ENCODE data around the gene NEK5. TPM values are rescaled to one million over a fixed set of nuclear protein-coding genes. Genes with fewer than 3 reads are reported as not detected.
A peak's percentile ranks its signal among the peaks of the same experiment; 100 is the strongest.

NEK5 gene
- total RNA-seq, 1 experiment from 2014 or later = 0.07 TPM

- peak; percentile 50 for DNase-seq
- no peaks in the 10 kb centered on the region for H3K79me2 ChIP-seq (ENCODE audit: low read length)
- no peaks in the 10 kb centered on the region for H3K9me2 ChIP-seq (replicated peaks; ENCODE audit: low read length)
- H3K27ac ChIP-seq (ENCODE audit: low read length) = no peak overlapping the region
- ATAC-seq = peak; percentile 59
- intact Hi-C loops (cut with micrococcal nuclease) = loop anchor here (1.0 kb wide), 2 partner anchors 126 to 200 kb away; no protein-coding TSS in a partner anchor
- no peaks in the 10 kb centered on the region for H3F3A ChIP-seq (ENCODE audit: low read length, unreplicated experiment)
- POLR2A ChIA-PET (ENCODE audit: unreplicated experiment) = no interaction called here
- no peak overlapping the region for H3K4me2 ChIP-seq (ENCODE audit: low read length)
- H3K9ac ChIP-seq (ENCODE audit: low read length) = no peak overlapping the region
- no peaks in the 10 kb centered on the region for H4K20me1 ChIP-seq (ENCODE audit: low read length)
- H3K4me1 ChIP-seq (ENCODE audit: insufficient read depth, low read length) = peaks cover 16% of the 10 kb centered on the region
- no peaks in the 10 kb centered on the region for H3K36me3 ChIP-seq (ENCODE audit: low read depth, low read length)
- no peak overlapping the region for H2AFZ ChIP-seq (ENCODE audit: low read length)
- no TSS peak for BruUV-seq (replicated peaks)
- H3K9me3 ChIP-seq (ENCODE audit: low read length) = no peaks in the 10 kb centered on the region
- TF ChIP-seq EZH2phosphoT487 (IDR thresholded peaks at IDR 0.05; ENCODE audit: borderline replicate concordance, low read length) (no peak), CTCF (conservative IDR thresholded peaks at IDR 0.05; ENCODE audit: low read depth, low read length) (peak; percentile 64), EZH2 (IDR thresholded peaks at IDR 0.05; ENCODE audit: low read length, unreplicated experiment) (no peak)
- CTCF ChIA-PET = no interaction called here
- no peak overlapping the region for H3K4me3 ChIP-seq (ENCODE audit: low read length)
- H3K27me3 ChIP-seq (ENCODE audit: low read length) = no peaks in the 10 kb centered on the region
Measured at GRCh38 chr13:52001120-52001731, 127.6 kb downstream of the NEK5 start.

- Histone ChIP-seq H3F3A (ENCODE audit: low read length, unreplicated experiment) (no peaks in the 10 kb centered on the region), H4K20me1 (ENCODE audit: low read length) (no peaks in the 10 kb centered on the region), H3K4me3 (ENCODE audit: low read length) (peak overlapping the region; percentile 9; the same call in 1 of the 2 replicates), H3K79me2 (ENCODE audit: low read length) (no peaks in the 10 kb centered on the region), H3K4me1 (ENCODE audit: insufficient read depth, low read length) (peaks cover 16% of the 10 kb centered on the region), H3K9me3 (ENCODE audit: low read length) (no peaks in the 10 kb centered on the region), H2AFZ (ENCODE audit: low read length) (peak overlapping the region; percentile 5; the same call in 1 of the 2 replicates), H3K4me2 (ENCODE audit: low read length) (peak overlapping the region; percentile 65), H3K36me3 (ENCODE audit: low read depth, low read length) (no peaks in the 10 kb centered on the region), H3K27ac (ENCODE audit: low read length) (no peak overlapping the region), H3K9me2 (replicated peaks; ENCODE audit: low read length) (no peaks in the 10 kb centered on the region), H3K9ac (ENCODE audit: low read length) (no peak overlapping the region), H3K27me3 (ENCODE audit: low read length) (no peaks in the 10 kb centered on the region)
- intact Hi-C loops (cut with micrococcal nuclease) = no loop called here
- ChIA-PET POLR2A (ENCODE audit: unreplicated experiment) (no interaction called here), CTCF (interaction anchor here (1.4 kb wide), 1 partner anchor 64 kb away, joined by 5 read pairs; no protein-coding TSS in a partner anchor)
- DNase-seq (no peak), ATAC-seq (no peak)
- no peak for TF ChIP-seq CTCF (conservative IDR thresholded peaks at IDR 0.05; ENCODE audit: low read depth, low read length)
- TF ChIP-seq EZH2 (IDR thresholded peaks at IDR 0.05; ENCODE audit: low read length, unreplicated experiment) = no peak
- TF ChIP-seq EZH2phosphoT487 (IDR thresholded peaks at IDR 0.05; ENCODE audit: borderline replicate concordance, low read length) = no peak
- BruUV-seq (replicated peaks) = no TSS peak
Measured at GRCh38 chr13:51999921-52000320, 129.0 kb downstream of the NEK5 start.

GRCh38 chr13:51999510-51999911 is 129.4 kb downstream of the NEK5 start:
- no peaks in the 10 kb centered on the region for H4K20me1 ChIP-seq (ENCODE audit: low read length)
- peak overlapping the region; percentile 5; the same call in 1 of the 2 replicates for H2AFZ ChIP-seq (ENCODE audit: low read length)
- no peaks in the 10 kb centered on the region for H3K79me2 ChIP-seq (ENCODE audit: low read length)
- DNase-seq (peak; percentile 38), ATAC-seq (peak; percentile 62)
- BruUV-seq (replicated peaks) = no TSS peak
- H3F3A ChIP-seq (ENCODE audit: low read length, unreplicated experiment) = no peaks in the 10 kb centered on the region
- H3K36me3 ChIP-seq (ENCODE audit: low read depth, low read length) = no peaks in the 10 kb centered on the region
- no peak for TF ChIP-seq EZH2 (IDR thresholded peaks at IDR 0.05; ENCODE audit: low read length, unreplicated experiment)
- TF ChIP-seq CTCF (conservative IDR thresholded peaks at IDR 0.05; ENCODE audit: low read depth, low read length) = no peak
- no peak overlapping the region for H3K27ac ChIP-seq (ENCODE audit: low read length)
- H3K9ac ChIP-seq (ENCODE audit: low read length) = no peak overlapping the region
- ChIA-PET CTCF (interaction anchor here (0.6 to 1.4 kb wide), 5 partner anchors 37 to 128 kb away, joined by 3 to 5 read pairs (median 3); no protein-coding TSS in a partner anchor), POLR2A (ENCODE audit: unreplicated experiment) (no interaction called here)
- no peaks in the 10 kb centered on the region for H3K9me3 ChIP-seq (ENCODE audit: low read length)
- H3K27me3 ChIP-seq (ENCODE audit: low read length) = no peaks in the 10 kb centered on the region
- peaks cover 16% of the 10 kb centered on the region for H3K4me1 ChIP-seq (ENCODE audit: insufficient read depth, low read length)
- H3K4me3 ChIP-seq (ENCODE audit: low read length) = peak overlapping the region; percentile 9; the same call in 1 of the 2 replicates
- peak overlapping the region; percentile 65 for H3K4me2 ChIP-seq (ENCODE audit: low read length)
- intact Hi-C loops (cut with micrococcal nuclease) = no loop called here
- H3K9me2 ChIP-seq (replicated peaks; ENCODE audit: low read length) = no peaks in the 10 kb centered on the region
